ENCODE measurements around the gene CNTNAP5.

DNA sequence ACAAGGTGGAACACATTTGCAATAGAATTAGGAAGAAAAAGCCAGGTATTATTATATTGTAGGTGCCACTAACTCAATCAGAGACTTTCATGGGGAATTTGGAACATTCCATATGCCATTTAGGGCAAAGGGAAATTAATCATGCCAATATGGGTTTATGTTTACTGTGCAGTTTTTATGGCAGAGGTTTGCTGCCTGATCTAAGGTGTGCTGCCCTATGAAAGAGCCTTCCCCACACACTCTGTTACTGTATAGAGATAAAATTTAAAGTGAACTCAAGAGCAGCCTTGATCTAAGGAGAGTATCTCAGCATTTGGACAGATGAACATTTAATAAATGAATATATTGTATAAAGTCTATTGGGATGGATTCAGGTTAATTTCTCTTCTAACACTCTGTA lies 771.6 kb downstream of the CNTNAP5 start:
- TF ChIP-seq, protein P1, sequence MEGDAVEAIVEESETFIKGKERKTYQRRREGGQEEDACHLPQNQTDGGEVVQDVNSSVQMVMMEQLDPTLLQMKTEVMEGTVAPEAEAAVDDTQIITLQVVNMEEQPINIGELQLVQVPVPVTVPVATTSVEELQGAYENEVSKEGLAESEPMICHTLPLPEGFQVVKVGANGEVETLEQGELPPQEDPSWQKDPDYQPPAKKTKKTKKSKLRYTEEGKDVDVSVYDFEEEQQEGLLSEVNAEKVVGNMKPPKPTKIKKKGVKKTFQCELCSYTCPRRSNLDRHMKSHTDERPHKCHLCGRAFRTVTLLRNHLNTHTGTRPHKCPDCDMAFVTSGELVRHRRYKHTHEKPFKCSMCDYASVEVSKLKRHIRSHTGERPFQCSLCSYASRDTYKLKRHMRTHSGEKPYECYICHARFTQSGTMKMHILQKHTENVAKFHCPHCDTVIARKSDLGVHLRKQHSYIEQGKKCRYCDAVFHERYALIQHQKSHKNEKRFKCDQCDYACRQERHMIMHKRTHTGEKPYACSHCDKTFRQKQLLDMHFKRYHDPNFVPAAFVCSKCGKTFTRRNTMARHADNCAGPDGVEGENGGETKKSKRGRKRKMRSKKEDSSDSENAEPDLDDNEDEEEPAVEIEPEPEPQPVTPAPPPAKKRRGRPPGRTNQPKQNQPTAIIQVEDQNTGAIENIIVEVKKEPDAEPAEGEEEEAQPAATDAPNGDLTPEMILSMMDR (IDR thresholded peaks at IDR 0.05), result no peak
- no peak for TF ChIP-seq POLR2A (IDR thresholded peaks at IDR 0.05)
